22Rv1 (cell line): ENCODE data around the gene OR10K2.

Source experiments
- CTCF ChIP-seq: fragments of 450-650 bp; IDR thresholded peaks from 2 replicates; pipeline ENCODE4 v1.5.1; 2017; ENCODE audit warnings: mild to moderate bottlenecking
- ZFX ChIP-seq: fragments of 450-650 bp; IDR thresholded peaks from 2 replicates; pipeline ENCODE4 v1.6.1; 2017; ENCODE audit warnings: antibody characterized with exemption, borderline replicate concordance

DNA sequence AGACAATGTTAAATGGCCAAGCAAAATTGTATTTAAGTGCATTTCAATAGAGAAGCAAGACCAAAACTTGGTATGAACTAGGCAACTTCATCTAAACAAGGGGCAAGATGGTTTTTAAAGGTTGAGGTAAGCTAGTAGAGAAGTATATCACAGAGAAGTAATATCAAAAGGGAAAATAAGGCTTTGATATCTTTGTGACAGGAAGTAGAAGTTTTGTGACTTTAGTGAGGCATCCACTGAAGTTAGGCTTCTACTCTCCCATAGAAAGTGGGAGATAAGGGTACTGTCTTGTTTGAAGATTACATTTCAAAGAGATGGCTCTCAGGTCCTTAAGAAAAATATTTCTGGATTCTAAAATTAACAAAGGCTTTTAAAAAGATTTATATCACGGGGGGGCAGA lies 35.7 kb downstream of the OR10K2 start:
- TF ChIP-seq CTCF (no peak), ZFX (no peak)
